GM12875 (cell line): ENCODE measurements around the gene CPA1.

Source experiments
- H3K4me3 ChIP-seq: one replicate; pipeline ENCODE4 v1.5.1; 2011; ENCODE audit warnings: low read depth, low read length, control low read depth
- CTCF ChIP-seq: IDR thresholded peaks from 2 replicates; pipeline ENCODE4 v1.5.1; 2011; ENCODE audit warnings: low read depth, mild to moderate bottlenecking, control low read depth, inconsistent platforms, low read length, moderate library complexity, borderline replicate concordance; ENCODE audit not compliant: insufficient read depth

The CPA1 gene

GRCh38 chr7:130379921-130380860 is at the start of gene CPA1:
TSS of gene CPA1 (plus strand) at chr7:130380494. CDS start at chr7:130380521, 27 bp downstream.
- H3K4me3 ChIP-seq = no peak within 1 kb of the TSS
- no peak for TF ChIP-seq CTCF

GRCh38 chr7:130332259-130333053 is 47.8 kb upstream of the CPA1 start:
- TF ChIP-seq CTCF = no peak
- H3K4me3 ChIP-seq = no peak overlapping the region

- H3K4me3 ChIP-seq = no peak overlapping the region
- no peak for TF ChIP-seq CTCF
Observed at GRCh38 chr7:130333832-130334231, 46.5 kb upstream of the CPA1 start.

- no peak overlapping the region for H3K4me3 ChIP-seq
- TF ChIP-seq CTCF = no peak
Observed at GRCh38 chr7:130334274-130334673, 46.0 kb upstream of the CPA1 start.

GRCh38 chr7:130337410-130337971 is 42.8 kb upstream of the CPA1 start:
- no peak for TF ChIP-seq CTCF
- H3K4me3 ChIP-seq = no peak overlapping the region

GRCh38 chr7:130338233-130338632 is 42.1 kb upstream of the CPA1 start:
- TF ChIP-seq CTCF = no peak

More at GRCh38 chr7:130338233-130338632, 42.1 kb upstream of the CPA1 start:
- H3K4me3 ChIP-seq = no peak overlapping the region
